GM12801 (cell line): Measurements from ENCODE around the gene SLC24A1.

Source experiments
- CTCF ChIP-seq: IDR thresholded peaks from one replicate; pipeline ENCODE4 v1.5.1; 2011; ENCODE audit warnings: control low read depth; ENCODE audit not compliant: insufficient read length; ENCODE audit errors: extremely low read depth

The SLC24A1 gene

DNA sequence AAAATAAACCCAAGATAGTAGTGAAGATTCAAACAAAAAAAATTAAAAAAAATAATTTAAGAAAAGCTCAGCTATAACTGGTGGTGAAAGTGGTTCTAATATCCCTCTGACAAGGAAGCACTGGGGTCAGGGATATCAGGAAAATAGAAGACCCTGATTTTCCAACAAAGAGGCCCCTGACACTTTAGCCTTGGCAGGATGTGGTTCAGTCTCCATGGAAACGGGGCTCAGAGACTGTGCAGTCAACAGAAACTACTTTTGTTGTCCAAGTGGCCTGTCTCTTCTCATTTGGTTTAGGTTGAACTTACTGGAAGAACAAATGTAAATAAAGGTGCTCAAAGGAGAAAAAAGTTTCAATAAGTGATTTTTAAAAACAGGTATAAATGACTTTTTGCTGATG is 38.0 kb upstream of the SLC24A1 start:
- TF ChIP-seq CTCF = no peak

DNA sequence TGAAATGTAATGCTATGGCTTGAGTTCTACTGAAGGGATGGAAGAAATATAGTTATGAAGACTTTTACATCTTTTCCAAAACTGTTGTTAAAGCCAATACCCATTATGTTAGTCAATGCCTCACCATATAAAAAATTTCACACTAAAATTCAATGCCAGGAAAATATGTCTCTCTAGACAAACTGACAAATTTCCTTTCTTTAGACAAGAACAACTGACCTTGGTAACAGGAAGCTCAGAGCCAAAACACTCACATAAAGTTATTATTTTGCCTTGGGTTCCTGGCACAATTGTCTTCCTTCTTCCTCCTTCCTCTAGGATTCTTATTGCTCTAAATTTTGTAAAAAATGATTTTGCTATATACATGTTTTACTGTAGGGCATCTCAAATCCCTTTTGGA is 37.5 kb upstream of the SLC24A1 start:
- TF ChIP-seq CTCF = no peak

GRCh38 chr15:65587094-65587493 is 34.6 kb upstream of the SLC24A1 start:
- TF ChIP-seq CTCF = no peak

- no peak for TF ChIP-seq CTCF
Observed at GRCh38 chr15:65595960-65596359, 25.8 kb upstream of the SLC24A1 start.

DNA sequence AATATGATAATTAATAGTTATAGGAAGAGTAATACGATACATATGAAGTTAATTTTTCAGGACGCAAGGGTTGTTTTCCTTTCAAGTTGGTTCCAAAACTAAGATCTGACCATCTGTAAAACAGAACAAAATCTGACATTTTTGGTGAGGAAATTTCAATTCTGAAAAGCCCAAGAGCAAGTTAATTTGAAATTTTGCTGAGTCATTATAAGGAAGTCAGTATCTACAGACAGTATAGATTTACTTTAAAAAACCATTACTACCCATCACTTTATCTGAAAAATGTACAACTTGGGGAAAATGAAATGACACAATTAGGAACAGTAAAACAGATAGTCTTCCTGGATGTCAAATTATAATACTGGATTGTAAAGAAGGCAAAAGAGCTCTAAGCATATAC is 23.3 kb upstream of the SLC24A1 start:
- no peak for TF ChIP-seq CTCF

GRCh38 chr15:65599677-65600076 is 22.1 kb upstream of the SLC24A1 start:
- TF ChIP-seq CTCF = no peak

GRCh38 chr15:65603134-65603533 is 18.6 kb upstream of the SLC24A1 start:
- no peak for TF ChIP-seq CTCF

- no peak for TF ChIP-seq CTCF
Observed at GRCh38 chr15:65603559-65603958, 18.2 kb upstream of the SLC24A1 start.
